ENCODE results near the gene GTSF1L.

The GTSF1L gene

GRCh38 chr20:43740642-43741041 lies 13.8 kb upstream of the GTSF1L start:
- Histone ChIP-seq H3K9ac (ENCODE audit: low read length) (no peak overlapping the region), H3K4me3 (ENCODE audit: low read length) (no peak overlapping the region), H3K9me3 (ENCODE audit: control insufficient read depth, low read length) (no peaks in the 10 kb centered on the region), H3K36me3 (ENCODE audit: control insufficient read depth, insufficient read depth, low read length) (no peaks in the 10 kb centered on the region), H3K4me1 (ENCODE audit: control insufficient read depth, insufficient read depth, low read length) (peaks cover 28% of the 10 kb centered on the region), H3K27me3 (ENCODE audit: control insufficient read depth, insufficient read depth, low read length) (peaks cover 4% of the 10 kb centered on the region)

- peaks cover 16% of the 10 kb centered on the region for H3K4me1 ChIP-seq (ENCODE audit: control insufficient read depth, insufficient read depth, low read length)
- H3K4me3 ChIP-seq (ENCODE audit: low read length): no peak overlapping the region
- no peaks in the 10 kb centered on the region for H3K36me3 ChIP-seq (ENCODE audit: control insufficient read depth, insufficient read depth, low read length)
- no peaks in the 10 kb centered on the region for H3K27me3 ChIP-seq (ENCODE audit: control insufficient read depth, insufficient read depth, low read length)
- H3K9me3 ChIP-seq (ENCODE audit: control insufficient read depth, low read length): no peaks in the 10 kb centered on the region
- H3K9ac ChIP-seq (ENCODE audit: low read length): no peak overlapping the region
Measured at GRCh38 chr20:43739148-43739749, 12.4 kb upstream of the GTSF1L start.

GRCh38 chr20:43737925-43738324 lies 11.1 kb upstream of the GTSF1L start:
- Histone ChIP-seq H3K36me3 (ENCODE audit: control insufficient read depth, insufficient read depth, low read length) (no peaks in the 10 kb centered on the region), H3K9me3 (ENCODE audit: control insufficient read depth, low read length) (no peaks in the 10 kb centered on the region), H3K9ac (ENCODE audit: low read length) (no peak overlapping the region), H3K4me1 (ENCODE audit: control insufficient read depth, insufficient read depth, low read length) (peaks cover 16% of the 10 kb centered on the region), H3K4me3 (ENCODE audit: low read length) (no peak overlapping the region), H3K27me3 (ENCODE audit: control insufficient read depth, insufficient read depth, low read length) (no peaks in the 10 kb centered on the region)

GRCh38 chr20:43736588-43737158 lies 9.9 kb upstream of the GTSF1L start:
- Histone ChIP-seq H3K9me3 (ENCODE audit: control insufficient read depth, low read length) (no peaks in the 10 kb centered on the region), H3K27me3 (ENCODE audit: control insufficient read depth, insufficient read depth, low read length) (no peaks in the 10 kb centered on the region)

GRCh38 chr20:43731927-43732326 lies 5.1 kb upstream of the GTSF1L start:
- no peaks in the 10 kb centered on the region for H3K36me3 ChIP-seq (ENCODE audit: control insufficient read depth, insufficient read depth, low read length)
- H3K27me3 ChIP-seq (ENCODE audit: control insufficient read depth, insufficient read depth, low read length): no peaks in the 10 kb centered on the region
- no peak overlapping the region for H3K4me3 ChIP-seq (ENCODE audit: low read length)
- H3K9ac ChIP-seq (ENCODE audit: low read length): no peak overlapping the region
- peaks cover 5% of the 10 kb centered on the region for H3K4me1 ChIP-seq (ENCODE audit: control insufficient read depth, insufficient read depth, low read length)
- H3K9me3 ChIP-seq (ENCODE audit: control insufficient read depth, low read length): no peaks in the 10 kb centered on the region

More at GRCh38 chr20:43736588-43737158, 9.9 kb upstream of the GTSF1L start:
- H3K4me3 ChIP-seq (ENCODE audit: low read length): no peak overlapping the region
- H3K4me1 ChIP-seq (ENCODE audit: control insufficient read depth, insufficient read depth, low read length): peaks cover 16% of the 10 kb centered on the region
- H3K9ac ChIP-seq (ENCODE audit: low read length): no peak overlapping the region
- H3K36me3 ChIP-seq (ENCODE audit: control insufficient read depth, insufficient read depth, low read length): no peaks in the 10 kb centered on the region

GRCh38 chr20:43731469-43731868 lies 4.7 kb upstream of the GTSF1L start:
- H3K36me3 ChIP-seq (ENCODE audit: control insufficient read depth, insufficient read depth, low read length): no peaks in the 10 kb centered on the region
- no peak overlapping the region for H3K9ac ChIP-seq (ENCODE audit: low read length)
- no peak overlapping the region for H3K4me3 ChIP-seq (ENCODE audit: low read length)
- peaks cover under 1% of the 10 kb centered on the region for H3K4me1 ChIP-seq (ENCODE audit: control insufficient read depth, insufficient read depth, low read length)
- H3K9me3 ChIP-seq (ENCODE audit: control insufficient read depth, low read length): no peaks in the 10 kb centered on the region
- no peaks in the 10 kb centered on the region for H3K27me3 ChIP-seq (ENCODE audit: control insufficient read depth, insufficient read depth, low read length)

- Histone ChIP-seq H3K4me1 (ENCODE audit: control insufficient read depth, insufficient read depth, low read length) (no peaks in the 10 kb centered on the region), H3K36me3 (ENCODE audit: control insufficient read depth, insufficient read depth, low read length) (no peaks in the 10 kb centered on the region), H3K4me3 (ENCODE audit: low read length) (no peak overlapping the region), H3K9me3 (ENCODE audit: control insufficient read depth, low read length) (no peaks in the 10 kb centered on the region), H3K27me3 (ENCODE audit: control insufficient read depth, insufficient read depth, low read length) (no peaks in the 10 kb centered on the region), H3K9ac (ENCODE audit: low read length) (no peak overlapping the region)
Measured at GRCh38 chr20:43728686-43729255, 2.0 kb upstream of the GTSF1L start.

- H3K4me1 ChIP-seq (ENCODE audit: control insufficient read depth, insufficient read depth, low read length): no peaks in the 10 kb centered on the region
- H3K4me3 ChIP-seq (ENCODE audit: low read length): no peak overlapping the region
- H3K36me3 ChIP-seq (ENCODE audit: control insufficient read depth, insufficient read depth, low read length): no peaks in the 10 kb centered on the region
- no peaks in the 10 kb centered on the region for H3K9me3 ChIP-seq (ENCODE audit: control insufficient read depth, low read length)
- no peaks in the 10 kb centered on the region for H3K27me3 ChIP-seq (ENCODE audit: control insufficient read depth, insufficient read depth, low read length)
- H3K9ac ChIP-seq (ENCODE audit: low read length): no peak overlapping the region
Measured at GRCh38 chr20:43727980-43728590, 1.3 kb upstream of the GTSF1L start.

- Histone ChIP-seq H3K9ac (ENCODE audit: low read length) (no peak overlapping the region), H3K9me3 (ENCODE audit: control insufficient read depth, low read length) (no peaks in the 10 kb centered on the region), H3K4me3 (ENCODE audit: low read length) (no peak overlapping the region), H3K27me3 (ENCODE audit: control insufficient read depth, insufficient read depth, low read length) (no peaks in the 10 kb centered on the region), H3K4me1 (ENCODE audit: control insufficient read depth, insufficient read depth, low read length) (no peaks in the 10 kb centered on the region), H3K36me3 (ENCODE audit: control insufficient read depth, insufficient read depth, low read length) (no peaks in the 10 kb centered on the region)
Measured at GRCh38 chr20:43726333-43726732, 469 bp downstream of the GTSF1L start.

- no peaks in the 10 kb centered on the region for H3K27me3 ChIP-seq (ENCODE audit: control insufficient read depth, insufficient read depth, low read length)
- no peaks in the 10 kb centered on the region for H3K36me3 ChIP-seq (ENCODE audit: control insufficient read depth, insufficient read depth, low read length)
- H3K4me3 ChIP-seq (ENCODE audit: low read length): no peak overlapping the region
- H3K9me3 ChIP-seq (ENCODE audit: control insufficient read depth, low read length): no peaks in the 10 kb centered on the region
- no peak overlapping the region for H3K9ac ChIP-seq (ENCODE audit: low read length)
- H3K4me1 ChIP-seq (ENCODE audit: control insufficient read depth, insufficient read depth, low read length): no peaks in the 10 kb centered on the region
Measured at GRCh38 chr20:43725666-43726065, 1.1 kb downstream of the GTSF1L start.

- no peaks in the 10 kb centered on the region for H3K4me1 ChIP-seq (ENCODE audit: control insufficient read depth, insufficient read depth, low read length)
- H3K9ac ChIP-seq (ENCODE audit: low read length): no peak overlapping the region
- no peaks in the 10 kb centered on the region for H3K36me3 ChIP-seq (ENCODE audit: control insufficient read depth, insufficient read depth, low read length)
- H3K9me3 ChIP-seq (ENCODE audit: control insufficient read depth, low read length): no peaks in the 10 kb centered on the region
- H3K4me3 ChIP-seq (ENCODE audit: low read length): no peak overlapping the region
- H3K27me3 ChIP-seq (ENCODE audit: control insufficient read depth, insufficient read depth, low read length): no peaks in the 10 kb centered on the region
Measured at GRCh38 chr20:43724383-43724782, 2.4 kb downstream of the GTSF1L start.

GRCh38 chr20:43723735-43724134 lies 3.1 kb downstream of the GTSF1L start:
- no peaks in the 10 kb centered on the region for H3K9me3 ChIP-seq (ENCODE audit: control insufficient read depth, low read length)
- no peaks in the 10 kb centered on the region for H3K27me3 ChIP-seq (ENCODE audit: control insufficient read depth, insufficient read depth, low read length)
- H3K36me3 ChIP-seq (ENCODE audit: control insufficient read depth, insufficient read depth, low read length): no peaks in the 10 kb centered on the region
- no peak overlapping the region for H3K9ac ChIP-seq (ENCODE audit: low read length)
- no peaks in the 10 kb centered on the region for H3K4me1 ChIP-seq (ENCODE audit: control insufficient read depth, insufficient read depth, low read length)
- no peak overlapping the region for H3K4me3 ChIP-seq (ENCODE audit: low read length)

Data from mucosa of stomach (tissue), 1 donor.